Measurements from ENCODE around the gene SEMA3C.

DNA sequence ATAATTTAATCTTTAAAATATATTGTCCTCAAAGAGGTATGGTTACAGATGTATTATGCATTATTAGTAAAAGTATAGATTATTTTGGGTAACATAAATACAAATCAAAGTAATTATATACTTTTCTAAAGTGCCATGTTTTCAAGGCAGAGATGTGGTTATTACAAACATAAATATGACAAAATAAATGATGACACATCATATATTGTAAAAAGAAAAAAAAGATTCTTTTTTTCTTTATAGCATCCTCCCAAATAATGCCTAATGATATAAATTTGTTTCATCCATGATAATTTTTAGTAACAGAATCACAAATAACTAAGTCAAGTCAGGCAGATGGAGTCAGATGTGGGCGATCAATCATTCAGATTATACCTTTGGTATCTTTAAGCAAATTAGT is 29.3 kb downstream of the SEMA3C start:
- TF ChIP-seq, protein P1, sequence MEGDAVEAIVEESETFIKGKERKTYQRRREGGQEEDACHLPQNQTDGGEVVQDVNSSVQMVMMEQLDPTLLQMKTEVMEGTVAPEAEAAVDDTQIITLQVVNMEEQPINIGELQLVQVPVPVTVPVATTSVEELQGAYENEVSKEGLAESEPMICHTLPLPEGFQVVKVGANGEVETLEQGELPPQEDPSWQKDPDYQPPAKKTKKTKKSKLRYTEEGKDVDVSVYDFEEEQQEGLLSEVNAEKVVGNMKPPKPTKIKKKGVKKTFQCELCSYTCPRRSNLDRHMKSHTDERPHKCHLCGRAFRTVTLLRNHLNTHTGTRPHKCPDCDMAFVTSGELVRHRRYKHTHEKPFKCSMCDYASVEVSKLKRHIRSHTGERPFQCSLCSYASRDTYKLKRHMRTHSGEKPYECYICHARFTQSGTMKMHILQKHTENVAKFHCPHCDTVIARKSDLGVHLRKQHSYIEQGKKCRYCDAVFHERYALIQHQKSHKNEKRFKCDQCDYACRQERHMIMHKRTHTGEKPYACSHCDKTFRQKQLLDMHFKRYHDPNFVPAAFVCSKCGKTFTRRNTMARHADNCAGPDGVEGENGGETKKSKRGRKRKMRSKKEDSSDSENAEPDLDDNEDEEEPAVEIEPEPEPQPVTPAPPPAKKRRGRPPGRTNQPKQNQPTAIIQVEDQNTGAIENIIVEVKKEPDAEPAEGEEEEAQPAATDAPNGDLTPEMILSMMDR (IDR thresholded peaks at IDR 0.05) = no peak
- no peak for TF ChIP-seq POLR2A (IDR thresholded peaks at IDR 0.05)
